ENCODE results near the gene LYRM1.

Gene LYRM1

GRCh38 chr16:20866145-20866772 is 34.3 kb upstream of the LYRM1 start:
- no peak overlapping the region for H3K4me3 ChIP-seq (ENCODE audit: low read depth, low read length)

GRCh38 chr16:20866801-20867200 is 33.8 kb upstream of the LYRM1 start:
- DNase-seq (ENCODE audit: low read depth) = no peak
- TF ChIP-seq CTCF (conservative IDR thresholded peaks at IDR 0.05; ENCODE audit: low read depth, low read length) = no peak
- no peak overlapping the region for H3K4me3 ChIP-seq (ENCODE audit: low read depth, low read length)

More at GRCh38 chr16:20866145-20866772, 34.3 kb upstream of the LYRM1 start:
- peak; percentile 73 for DNase-seq (ENCODE audit: low read depth)
- no peak for TF ChIP-seq CTCF (conservative IDR thresholded peaks at IDR 0.05; ENCODE audit: low read depth, low read length)

- no peak for TF ChIP-seq CTCF (conservative IDR thresholded peaks at IDR 0.05; ENCODE audit: low read depth, low read length)
- no peak overlapping the region for H3K4me3 ChIP-seq (ENCODE audit: low read depth, low read length)
- DNase-seq (ENCODE audit: low read depth) = no peak
Observed at GRCh38 chr16:20867585-20867984, 33.0 kb upstream of the LYRM1 start.

GRCh38 chr16:20868890-20869289 is 31.7 kb upstream of the LYRM1 start:
- H3K4me3 ChIP-seq (ENCODE audit: low read depth, low read length) = no peak overlapping the region
- TF ChIP-seq CTCF (conservative IDR thresholded peaks at IDR 0.05; ENCODE audit: low read depth, low read length) = no peak
- peak; percentile 51 for DNase-seq (ENCODE audit: low read depth)

- DNase-seq (ENCODE audit: low read depth) = no peak
- H3K4me3 ChIP-seq (ENCODE audit: low read depth, low read length) = no peak overlapping the region
- no peak for TF ChIP-seq CTCF (conservative IDR thresholded peaks at IDR 0.05; ENCODE audit: low read depth, low read length)
Observed at GRCh38 chr16:20870122-20870820, 30.3 kb upstream of the LYRM1 start.

GRCh38 chr16:20871258-20871657 is 29.3 kb upstream of the LYRM1 start:
- no peak for TF ChIP-seq CTCF (conservative IDR thresholded peaks at IDR 0.05; ENCODE audit: low read depth, low read length)
- no peak for DNase-seq (ENCODE audit: low read depth)
- no peak overlapping the region for H3K4me3 ChIP-seq (ENCODE audit: low read depth, low read length)
